ENCODE measurements around the gene ZMAT3.

- no peak for TF ChIP-seq POLR2A (IDR thresholded peaks at IDR 0.05)
- no peak for TF ChIP-seq CTCF (IDR thresholded peaks at IDR 0.05)
These were observed 634 bp downstream of the ZMAT3 start for GRCh38 chr3:179071027-179071322.

Measured in Peyer's patch (tissue), 4 donors.